GM19324 (cell line): ENCODE measurements around the gene FGD5.

Source experiments
- ATAC-seq: cut with Tn5 transposase; IDR thresholded peaks from one replicate; pipeline ENCODE4 v1.9.1; 2021; ENCODE audit warnings: mild to moderate bottlenecking, moderate library complexity; ENCODE audit not compliant: unreplicated experiment, low FRiP score

Gene FGD5

GRCh38 chr3:14822670-14823390 is 4.1 kb downstream of the FGD5 start:
- no peak for ATAC-seq

- no peak for ATAC-seq
Observed at GRCh38 chr3:14823393-14823792, 4.6 kb downstream of the FGD5 start.

- ATAC-seq = no peak
Observed at GRCh38 chr3:14823910-14824629, 5.3 kb downstream of the FGD5 start.

- ATAC-seq = no peak
Observed at GRCh38 chr3:14824646-14825045, 5.9 kb downstream of the FGD5 start.

GRCh38 chr3:14826069-14826468 is 7.3 kb downstream of the FGD5 start:
- ATAC-seq = no peak

GRCh38 chr3:14827776-14828175 is 9.0 kb downstream of the FGD5 start:
- ATAC-seq = no peak

- no peak for ATAC-seq
Observed at GRCh38 chr3:14829811-14830210, 11.0 kb downstream of the FGD5 start.

GRCh38 chr3:14831916-14832450 is 13.2 kb downstream of the FGD5 start:
- ATAC-seq = no peak

GRCh38 chr3:14832975-14833722 is 14.4 kb downstream of the FGD5 start:
- no peak for ATAC-seq

GRCh38 chr3:14834121-14834520 is 15.4 kb downstream of the FGD5 start:
- no peak for ATAC-seq

- no peak for ATAC-seq
Observed at GRCh38 chr3:14834807-14835466, 16.2 kb downstream of the FGD5 start.

- ATAC-seq = no peak
Observed at GRCh38 chr3:14836049-14836468, 17.3 kb downstream of the FGD5 start.

- ATAC-seq = no peak
Observed at GRCh38 chr3:14837186-14837877, 18.6 kb downstream of the FGD5 start.

- ATAC-seq = no peak
Observed at GRCh38 chr3:14837878-14838258, 19.1 kb downstream of the FGD5 start.

GRCh38 chr3:14839236-14839635 is 20.5 kb downstream of the FGD5 start:
- ATAC-seq = no peak

GRCh38 chr3:14841836-14842235 is 23.1 kb downstream of the FGD5 start:
- no peak for ATAC-seq

- ATAC-seq = no peak
Observed at GRCh38 chr3:14842277-14842676, 23.5 kb downstream of the FGD5 start.

GRCh38 chr3:14843321-14843720 is 24.6 kb downstream of the FGD5 start:
- no peak for ATAC-seq

GRCh38 chr3:14844386-14845170 is 25.8 kb downstream of the FGD5 start:
- ATAC-seq = no peak
